ENCODE measurements around the gene RTKN2. TPM values are rescaled to one million over a fixed set of nuclear protein-coding genes. Genes with fewer than 3 reads are reported as not detected.

Gene RTKN2
- total and polyA plus RNA-seq, 2 of the 4 experiments (the other 2 are of a cell fraction): 0.75 to 0.90 TPM

DNA sequence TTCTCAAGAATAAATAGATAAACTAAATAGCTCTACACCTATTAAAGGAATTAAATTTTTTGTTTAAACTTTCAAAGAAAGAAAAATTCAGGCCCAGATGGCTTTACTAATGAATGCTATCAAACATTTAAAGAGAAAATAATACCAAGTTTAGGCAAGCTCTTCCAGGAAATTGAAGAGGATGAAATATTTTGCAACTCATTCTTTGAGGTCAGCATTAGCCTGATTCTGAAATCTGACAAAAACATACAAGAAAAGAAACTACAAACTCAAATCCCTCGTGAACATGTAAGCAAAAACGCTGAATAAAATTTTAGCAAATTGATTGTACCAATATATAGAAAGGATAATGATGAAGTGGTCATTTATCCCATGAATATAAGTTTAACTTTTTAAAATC lies 93.4 kb downstream of the RTKN2 start:
- in situ Hi-C loops (cut with MboI; ENCODE audit: low sequenced_read_pairs) (no loop called here), intact Hi-C loops (cut with micrococcal nuclease) (loop anchor here (5.0 kb wide), 1 partner anchor 37 kb away; no protein-coding TSS in a partner anchor), dilution Hi-C loops (cut with HindIII; ENCODE audit: low sequenced_read_pairs, unreplicated experiment) (no loop called here)
- Histone ChIP-seq H3K9ac (ENCODE audit: low read depth, low read length) (no peak overlapping the region), H3K4me1 (ENCODE audit: control insufficient read depth, insufficient read depth, low read length) (no peaks in the 10 kb centered on the region; the same call in 1 of the 2 replicates), H3K79me1 (ENCODE audit: low read depth in 1 of 2, low read length in 2 of 2) (no peaks in the 10 kb centered on the region), H2BK5ac (ENCODE audit: low read depth, low read length, poor library complexity, severe bottlenecking) (no peak overlapping the region), H3K18ac (ENCODE audit: low read depth, low read length) (no peak overlapping the region), H3K9me1 (ENCODE audit: insufficient read depth, low read length) (no peaks in the 10 kb centered on the region), H2AFZ (replicated peaks; ENCODE audit: low read length, poor library complexity) (no peak overlapping the region), H4K8ac (ENCODE audit: low read depth in 2 of 2, low read length in 2 of 2) (no peak overlapping the region), H2AK5ac (ENCODE audit: low read depth, low read length) (no peak overlapping the region), H2AK9ac (replicated peaks; ENCODE audit: low read depth, low read length, poor library complexity) (no peak overlapping the region), H3K56ac (ENCODE audit: extremely low read depth, insufficient read depth, low read length) (no peak overlapping the region), H3K4me2 (ENCODE audit: low read depth, low read length) (no peak overlapping the region), H3K14ac (replicated peaks; ENCODE audit: low read depth, low read length) (no peak overlapping the region), H3K4me3 (ENCODE audit: insufficient read depth, low read depth, low read length) (no peak overlapping the region), H3K4ac (ENCODE audit: low read depth, low read length) (no peak overlapping the region), H3K36me3 (ENCODE audit: control insufficient read depth, insufficient read depth, low read length) (no peaks in the 10 kb centered on the region), H4K20me1 (ENCODE audit: insufficient read depth, low read length) (no peaks in the 10 kb centered on the region), H2BK120ac (ENCODE audit: low read depth, low read length) (no peak overlapping the region), H2BK15ac (ENCODE audit: low read depth, low read length) (no peak overlapping the region), H3K27me3 (ENCODE audit: control insufficient read depth, insufficient read depth, low read length) (no peaks in the 10 kb centered on the region), H4K5ac (ENCODE audit: low read depth, low read length) (no peak overlapping the region), H3K9me3 (ENCODE audit: control insufficient read depth, insufficient read depth, low read length) (peaks cover 3% of the 10 kb centered on the region), H3K23ac (ENCODE audit: low read depth, low read length) (no peak overlapping the region), H3K27ac (ENCODE audit: insufficient read depth, low read length) (no peak overlapping the region), H4K91ac (ENCODE audit: insufficient read depth, low read depth, low read length) (no peak overlapping the region), H2BK20ac (ENCODE audit: low read depth, low read length) (no peak overlapping the region)
- ChIA-PET POLR2A (ENCODE audit: unreplicated experiment) (no interaction called here), CTCF (no interaction called here)
- DNase-seq (no peak), ATAC-seq (ENCODE audit: low read depth) (no peak)
- TF ChIP-seq POLR2A (IDR thresholded peaks at IDR 0.05; ENCODE audit: low read depth, low read length): no peak
- TF ChIP-seq RFX5 (IDR thresholded peaks at IDR 0.05; ENCODE audit: low read depth, low read length): no peak
- TF ChIP-seq BHLHE40 (IDR thresholded peaks at IDR 0.05; ENCODE audit: low read depth, low read length): no peak
- no peak for TF ChIP-seq SMC3 (IDR thresholded peaks at IDR 0.05; ENCODE audit: low read depth, low read length)
- no peak for TF ChIP-seq MAZ (IDR thresholded peaks at IDR 0.05; ENCODE audit: borderline replicate concordance, low read depth, low read length)
- TF ChIP-seq CEBPB (IDR thresholded peaks at IDR 0.05; ENCODE audit: low read depth, low read length): no peak
- no peak for TF ChIP-seq MAFK (IDR thresholded peaks at IDR 0.05; ENCODE audit: low read depth, low read length)
- WGBS, 2 experiments (ENCODE audit: extremely low coverage in 2 of 2, insufficient read length in 1 of 2): no CpG with 5 or more reads among the region's 2 CpGs
- no TSS peak for BruUV-seq (replicated peaks)

Data from IMR-90 (cell line).